ENCODE measurements around the gene BIRC3. TPM values are rescaled to one million over a fixed set of nuclear protein-coding genes. Genes with fewer than 3 reads are reported as not detected.
A peak's percentile ranks its signal among the peaks of the same experiment; 100 is the strongest.

The BIRC3 gene
- total and polyA plus RNA-seq, 2 of the 8 experiments (the other 6 are each of a cell fraction or from before 2014, with no cell fraction given), result 0.08 to 0.20 TPM

DNA sequence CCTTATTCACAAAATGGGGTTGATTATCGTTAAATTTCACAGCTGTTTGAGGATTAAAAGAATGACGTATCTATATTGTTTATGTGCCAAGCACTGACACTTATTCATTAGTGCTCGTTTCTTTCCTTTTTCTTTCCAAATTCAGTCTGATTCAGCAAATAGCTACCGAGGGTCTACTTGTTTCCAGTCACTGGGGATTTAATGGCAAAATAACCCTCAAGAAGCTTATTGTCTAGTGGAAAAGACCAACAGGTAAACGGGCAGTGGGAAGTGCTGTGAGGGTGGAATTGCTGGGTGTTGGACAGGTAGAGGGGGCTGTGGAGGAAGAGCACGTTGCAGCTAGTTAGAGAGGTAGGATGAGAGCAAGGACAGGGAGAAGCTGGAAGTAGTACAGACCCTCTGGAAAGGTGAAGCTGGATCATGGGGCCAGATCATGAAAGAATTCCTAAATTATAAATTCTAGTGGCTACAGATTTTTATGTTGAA is 48.3 kb upstream of the BIRC3 start:
- peak overlapping the region; percentile 28 to 54 (median 36); a peak in 7 of 8 replicates for H3K4me3 ChIP-seq (ENCODE audit: extremely low read depth in 1 of 4, insufficient read depth in 2 of 4, low read depth in 3 of 4, low read length in 4 of 4)
- TF ChIP-seq RFX5 (IDR thresholded peaks at IDR 0.05; ENCODE audit: borderline replicate concordance, low read depth, low read length) (no peak), POLR2AphosphoS5 (IDR thresholded peaks at IDR 0.05; ENCODE audit: low read depth, low read length) (no peak), GTF2F1 (IDR thresholded peaks at IDR 0.05; ENCODE audit: borderline replicate concordance, low read depth, low read length) (no peak)
- TF ChIP-seq, protein P1, sequence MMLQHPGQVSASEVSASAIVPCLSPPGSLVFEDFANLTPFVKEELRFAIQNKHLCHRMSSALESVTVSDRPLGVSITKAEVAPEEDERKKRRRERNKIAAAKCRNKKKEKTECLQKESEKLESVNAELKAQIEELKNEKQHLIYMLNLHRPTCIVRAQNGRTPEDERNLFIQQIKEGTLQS (IDR thresholded peaks at IDR 0.05; ENCODE audit: insufficient read depth, low read depth, low read length), result no peak
- 31% methylated on average over 6 of the region's 6 CpGs; no CpG with 5 or more reads in 1 of the 2 experiments for WGBS, 2 experiments (ENCODE audit: extremely low coverage in 1 of 2, insufficient coverage in 1 of 2, insufficient read length in 1 of 2, insufficient replicate concordance in 2 of 2, low coverage in 1 of 2, low lambda C conversion rate in 2 of 2, missing lambda C conversion rate in 1 of 2)
- no peak overlapping the region for H4K8ac ChIP-seq (ENCODE audit: extremely low read depth, insufficient read depth, low read length)
- no peak overlapping the region for H2BK12ac ChIP-seq (ENCODE audit: low read depth, low read length)
- no peak overlapping the region for H3K56ac ChIP-seq (replicated peaks; ENCODE audit: insufficient read length, low read depth, low read length)
- no peak overlapping the region for H3K9ac ChIP-seq (replicated peaks in 1 of 4; ENCODE audit: extremely low read depth in 1 of 4, low read depth in 3 of 4, low read length in 3 of 4)
- H3K14ac ChIP-seq (ENCODE audit: insufficient read length), result no peak overlapping the region
- peaks cover 9% of the 10 kb centered on the region; the same call in 1 of the 2 replicates for H3K23me2 ChIP-seq (ENCODE audit: low read depth, low read length)
- H4K91ac ChIP-seq (replicated peaks; ENCODE audit: insufficient read length, low read length), result no peak overlapping the region
- no peak overlapping the region for H2BK5ac ChIP-seq (ENCODE audit: low read depth, low read length)
- DNase-seq (ENCODE audit: low read depth in 1 of 2, low spot score in 2 of 2) (no peak), FAIRE-seq (no peak)
- H2BK20ac ChIP-seq (ENCODE audit: low read length), result no peak overlapping the region
- H3K23ac ChIP-seq (ENCODE audit: insufficient read length), result no peak overlapping the region
- H4K20me1 ChIP-seq (replicated peaks in 1 of 2; ENCODE audit: control insufficient read depth in 1 of 2, insufficient read depth in 2 of 2, low read length in 2 of 2), result no peaks in the 10 kb centered on the region
- H2BK120ac ChIP-seq (replicated peaks; ENCODE audit: low read depth, low read length), result no peak overlapping the region
- no peak overlapping the region for H3K18ac ChIP-seq (ENCODE audit: extremely low read depth, low read length)
- no peak overlapping the region for H4K5ac ChIP-seq (ENCODE audit: insufficient read length, low read depth, low read length)
- ChIA-PET POLR2A (ENCODE audit: partially characterized antibody) (interaction anchor here (0.8 to 2.2 kb wide), 6 partner anchors 9 to 160 kb away, joined by 3 to 9 read pairs (median 4); partner anchors contain the start of gene YAP1), CTCF (ENCODE audit: partially characterized antibody) (interaction anchor here (0.9 to 2.9 kb wide), 43 partner anchors 9 to 408 kb away, joined by 3 to 36 read pairs (median 4); no protein-coding TSS in a partner anchor)
- peak overlapping the region; percentile 65 to 66 for H3K4me2 ChIP-seq (ENCODE audit: insufficient read depth in 1 of 2, low read depth in 2 of 2, low read length in 2 of 2)
- no peak overlapping the region for H2AK5ac ChIP-seq (ENCODE audit: low read depth, low read length)
- no peak overlapping the region for H3K27ac ChIP-seq (ENCODE audit: low read depth, low read length)
- H3K9me3 ChIP-seq (ENCODE audit: insufficient read depth in 2 of 2, low read depth in 1 of 2, low read length in 1 of 2), result no peaks in the 10 kb centered on the region
- peak overlapping the region; percentile 84 for H2AFZ ChIP-seq (ENCODE audit: low read length)
- no peaks in the 10 kb centered on the region for H3K79me1 ChIP-seq (ENCODE audit: low read depth, low read length)
- no peaks in the 10 kb centered on the region for H3K36me3 ChIP-seq (ENCODE audit: control insufficient read depth in 2 of 4, insufficient read depth in 4 of 4, low read length in 3 of 4)
- no peaks in the 10 kb centered on the region for H3K79me2 ChIP-seq (ENCODE audit: control insufficient read depth in 1 of 2, insufficient read depth in 2 of 2, low read length in 2 of 2)
- H2BK15ac ChIP-seq (ENCODE audit: low read length), result no peak overlapping the region
- H3K4ac ChIP-seq (replicated peaks; ENCODE audit: insufficient read length, low read depth, low read length), result no peak overlapping the region
- peaks cover 3 to 18% (median 8%) of the 10 kb centered on the region in 4 experiments; a peak in 6 of 7 replicates for H3K4me1 ChIP-seq (replicated peaks in 1 of 4; ENCODE audit: control insufficient read depth in 3 of 4, insufficient read depth in 4 of 4, low read length in 3 of 4)
- H3K27me3 ChIP-seq (replicated peaks in 1 of 4; ENCODE audit: control insufficient read depth in 3 of 4, extremely low read depth in 1 of 4, insufficient read depth in 3 of 4, low read length in 3 of 4), result no peaks in the 10 kb centered on the region; a peak in 1 of 7 replicates
